Left lung (tissue), 10 donors: ENCODE data around the gene SGK2. TPM values are rescaled to one million over a fixed set of nuclear protein-coding genes. Genes with fewer than 3 reads are reported as not detected.
"Not testable (repeated sequence)": the region's sequence is repeated elsewhere in the genome, so short reads cannot be mapped to it uniquely, and the experiment has no call there.

Experiments used
- ATAC-seq: fragments of 200-7000 bp; cut with Tn5 transposase; one replicate; pipeline ENCODE4 v1.9.1; 2020; ENCODE audit warnings: moderate library complexity
- DNase-seq, 4 donors: peaks; one replicate each; pipeline ENCODE4 v3.0.0-alpha.2; 2013 to 2020
- H3K27ac ChIP-seq, 2 donors: fragments of 200-600 bp; sonication (generic) in 1 of 2; one replicate each; pipeline versions ENCODE4 v1.5.0 to v1.8.0; 2020 to 2021
- H3K27me3 ChIP-seq, 2 donors: fragments of 200-600 bp; sonication (generic) in 1 of 2; one replicate each; pipeline versions ENCODE4 v1.5.0 to v1.8.0; 2020 to 2021
- H3K36me3 ChIP-seq, 2 donors: fragments of 200-600 bp; sonication (generic) in 1 of 2; one replicate each; pipeline versions ENCODE4 v1.5.0 to v1.8.0; 2020 to 2021
- H3K4me1 ChIP-seq, 2 donors: fragments of 200-600 bp; one replicate each; pipeline ENCODE4 v1.8.0; 2021
- H3K4me3 ChIP-seq, 2 donors: fragments of 200-600 bp; sonication (generic) in 1 of 2; one replicate each; pipeline versions ENCODE4 v1.5.0 to v1.8.0; 2020 to 2021; ENCODE audit warnings: mild to moderate bottlenecking in 1 of 2
- H3K9me3 ChIP-seq, 2 donors: fragments of 200-600 bp; sonication (generic) in 1 of 2; one replicate each; pipeline versions ENCODE4 v1.5.0 to v1.8.0; 2020 to 2021
- intact Hi-C, 2 donors: fragments of 100-400 bp; cut with DNase I; formaldehyde crosslinking; loops; one replicate each; pipeline versions ENCODE4 v1.11.2 to v1.14.2; 2022
- polyA plus RNA-seq, 6 donors: library from polyadenylated mRNA; unstranded; fragments of 120-200 nt; gene quantifications; one replicate each; pipeline ENCODE4 v1.2.1, GENCODE V29; 2013; ENCODE audit not compliant: insufficient read length in 6 of 6
- total RNA-seq, 2 donors: library from RNA; stranded (reverse); fragmentation: NEBNext Ultra II Directional; extraction: Animal tissue kit (Norgen Biotek cat#: 25700); gene quantifications; one replicate each; pipeline ENCODE4 v1.2.1, GENCODE V29; 2021
- TF ChIP-seq, protein P1 (sequence below), 2 donors: fragments of 200-600 bp; sonication (generic) in 1 of 2; IDR thresholded peaks; one replicate each; pipeline versions ENCODE4 v1.5.0 to v1.8.0; 2021; ENCODE audit warnings: antibody characterized with exemption in 2 of 2
- donor health status: DM: no; HTN: yes; CAD: no.
- donor health status: DM: no; HTN: no; CAD: no.

SGK2 gene
- total and polyA plus RNA-seq, 8 donors: 0.39 to 13.2 (median 10.4) TPM

DNA sequence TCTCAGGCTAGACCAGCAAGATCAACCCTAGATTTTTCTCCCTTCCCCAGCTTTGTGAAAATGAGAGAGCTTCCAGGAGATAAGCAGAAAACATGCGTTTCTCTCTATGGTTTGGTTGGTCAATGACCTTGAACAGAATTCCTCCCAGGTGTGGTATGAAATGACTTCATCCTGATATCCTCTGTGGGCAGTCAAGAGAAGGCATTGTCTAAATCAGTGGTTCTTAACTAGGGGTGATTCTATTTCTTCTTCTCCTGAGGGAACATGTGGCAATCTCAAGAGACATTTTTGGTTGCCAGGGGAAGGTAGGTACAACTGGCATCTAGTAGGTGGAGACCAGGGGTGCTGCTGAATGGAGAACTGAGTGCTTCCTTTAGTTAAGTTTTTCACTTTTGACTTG is 44.3 kb downstream of the SGK2 start:
- Histone ChIP-seq H3K9me3 (no peaks in the 10 kb centered on the region), H3K4me3 (no peak overlapping the region), H3K36me3 (peaks cover 0 to 42% of the 10 kb centered on the region in 2 donors), H3K27me3 (no peaks in the 10 kb centered on the region), H3K27ac (no peak overlapping the region), H3K4me1 (no peaks in the 10 kb centered on the region)
- TF ChIP-seq, protein P1, sequence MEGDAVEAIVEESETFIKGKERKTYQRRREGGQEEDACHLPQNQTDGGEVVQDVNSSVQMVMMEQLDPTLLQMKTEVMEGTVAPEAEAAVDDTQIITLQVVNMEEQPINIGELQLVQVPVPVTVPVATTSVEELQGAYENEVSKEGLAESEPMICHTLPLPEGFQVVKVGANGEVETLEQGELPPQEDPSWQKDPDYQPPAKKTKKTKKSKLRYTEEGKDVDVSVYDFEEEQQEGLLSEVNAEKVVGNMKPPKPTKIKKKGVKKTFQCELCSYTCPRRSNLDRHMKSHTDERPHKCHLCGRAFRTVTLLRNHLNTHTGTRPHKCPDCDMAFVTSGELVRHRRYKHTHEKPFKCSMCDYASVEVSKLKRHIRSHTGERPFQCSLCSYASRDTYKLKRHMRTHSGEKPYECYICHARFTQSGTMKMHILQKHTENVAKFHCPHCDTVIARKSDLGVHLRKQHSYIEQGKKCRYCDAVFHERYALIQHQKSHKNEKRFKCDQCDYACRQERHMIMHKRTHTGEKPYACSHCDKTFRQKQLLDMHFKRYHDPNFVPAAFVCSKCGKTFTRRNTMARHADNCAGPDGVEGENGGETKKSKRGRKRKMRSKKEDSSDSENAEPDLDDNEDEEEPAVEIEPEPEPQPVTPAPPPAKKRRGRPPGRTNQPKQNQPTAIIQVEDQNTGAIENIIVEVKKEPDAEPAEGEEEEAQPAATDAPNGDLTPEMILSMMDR (IDR thresholded peaks at IDR 0.05): no peak
- ATAC-seq (no peak), DNase-seq (no peak)
- intact Hi-C loops: no loop called here

DNA sequence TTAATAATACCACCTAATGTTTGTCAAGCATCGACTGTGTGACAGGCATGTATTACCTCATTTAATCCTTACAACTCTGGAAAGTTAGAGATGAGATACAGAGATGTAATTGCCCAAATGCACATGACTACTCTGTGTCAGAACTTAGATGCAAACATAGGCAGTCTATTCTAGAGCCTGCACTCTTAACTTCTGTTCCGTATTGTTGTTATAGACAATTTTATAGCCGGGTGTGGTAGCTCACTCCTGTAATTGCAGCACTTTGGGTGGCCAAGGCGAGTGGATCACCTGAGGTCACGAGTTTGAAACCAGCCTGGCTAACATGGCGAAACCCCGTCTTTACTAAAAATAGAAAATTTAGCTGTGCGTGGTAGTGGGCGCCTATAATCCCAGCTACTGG is 46.9 kb downstream of the SGK2 start:
- Histone ChIP-seq H3K4me1 (no peaks in the 10 kb centered on the region), H3K27me3 (no peaks in the 10 kb centered on the region), H3K4me3 (no peak overlapping the region), H3K27ac (no peak overlapping the region), H3K9me3 (no peaks in the 10 kb centered on the region), H3K36me3 (peaks cover 0 to 28% of the 10 kb centered on the region in 2 donors)
- DNase-seq (no peak), ATAC-seq (no peak)
- TF ChIP-seq, protein P1 (IDR thresholded peaks at IDR 0.05): no peak
- intact Hi-C loops: no loop called here

DNA sequence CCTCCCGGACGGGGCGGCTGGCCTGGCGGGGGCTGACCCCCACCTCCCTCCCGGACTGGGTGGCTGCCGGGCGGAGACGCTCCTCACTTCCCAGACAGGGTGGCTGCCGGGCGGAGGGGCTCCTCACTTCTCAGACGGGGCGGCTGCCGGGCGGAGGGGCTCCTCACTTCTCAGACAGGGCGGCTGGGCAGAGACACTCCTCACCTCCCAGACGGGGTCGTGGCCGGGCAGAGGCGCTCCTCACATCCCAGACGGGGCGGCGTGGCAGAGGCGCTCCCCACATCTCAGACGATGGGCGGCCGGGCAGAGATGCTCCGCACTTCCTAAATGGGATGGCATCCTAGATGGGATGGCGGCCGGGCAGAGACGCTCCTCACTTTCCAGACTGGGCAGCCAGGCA is 48.5 kb downstream of the SGK2 start:
- ATAC-seq, H3K27me3 ChIP-seq, intact Hi-C loops: not testable (repeated sequence)

DNA sequence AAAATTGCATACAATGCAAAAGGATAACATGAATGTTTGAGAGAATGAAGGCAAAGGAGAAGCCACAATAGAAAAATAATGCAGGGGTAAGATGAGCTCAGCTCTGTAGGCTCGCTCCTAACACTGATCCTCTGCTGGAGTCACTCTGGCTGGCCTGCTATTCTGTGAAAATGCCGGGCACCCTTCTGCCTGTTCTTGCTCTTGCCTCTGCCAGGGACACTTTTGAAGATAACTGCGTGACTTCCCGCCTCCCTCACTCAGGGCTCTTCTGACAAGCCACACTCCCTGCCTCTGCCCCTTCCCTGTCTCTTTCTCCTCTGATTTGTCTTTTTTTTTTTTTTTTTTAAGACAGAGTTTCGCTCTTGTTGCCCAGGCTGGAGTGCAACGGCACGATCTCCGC is 72.8 kb downstream of the SGK2 start:
- no peaks in the 10 kb centered on the region for H3K9me3 ChIP-seq
- H3K27ac ChIP-seq: no peak overlapping the region
- H3K36me3 ChIP-seq: peaks cover 0 to 64% of the 10 kb centered on the region in 2 donors
- DNase-seq: no peak
- H3K4me1 ChIP-seq: no peaks in the 10 kb centered on the region
- H3K27me3 ChIP-seq: no peaks in the 10 kb centered on the region
- no peak overlapping the region for H3K4me3 ChIP-seq
- no peak for ATAC-seq
- TF ChIP-seq, protein P1 (IDR thresholded peaks at IDR 0.05): no peak
- intact Hi-C loops: no loop called here

More for the DNA sequence above, 48.5 kb downstream of the SGK2 start:
- not testable (repeated sequence) for H3K4me1 ChIP-seq, H3K4me3 ChIP-seq, DNase-seq, H3K27ac ChIP-seq, H3K9me3 ChIP-seq
- H3K36me3 ChIP-seq: peaks cover 0 to 28% of the 10 kb centered on the region in 2 donors

Other genes starting within 250 kb of the SGK2 start
- 100 to 1,000 TPM; 134 to 145 TPM for gene SRSF6, start 101.1 kb upstream of the SGK2 start, total RNA-seq
- gene SRSF6, start 101.1 kb upstream of the SGK2 start, polyA plus RNA-seq: 100 to 1,000 TPM; 307 to 424 (median 391) TPM
- 1 to 10 TPM; 8.1 to 8.7 TPM for gene L3MBTL1, start 51.3 kb upstream of the SGK2 start, total RNA-seq
- gene L3MBTL1, start 51.3 kb upstream of the SGK2 start, polyA plus RNA-seq: 10 to 100 TPM; 14.3 to 25.4 (median 20.4) TPM
- 10 to 100 TPM; 19.4 to 20.8 TPM for gene IFT52, start 31.9 kb downstream of the SGK2 start, total RNA-seq
- 10 to 100 TPM; 64.0 to 81.2 (median 75.3) TPM for gene IFT52, start 31.9 kb downstream of the SGK2 start, polyA plus RNA-seq
- gene MYBL2, start 108.1 kb downstream of the SGK2 start, total RNA-seq: 10 to 100 TPM in 1 of 2 donors, 1 to 10 TPM in 1; 6.1 to 10.5 TPM
- gene MYBL2, start 108.1 kb downstream of the SGK2 start, polyA plus RNA-seq: 10 to 100 TPM; 15.5 to 37.5 (median 22.7) TPM
- not detected for gene GTSF1L, start 168.0 kb downstream of the SGK2 start, total RNA-seq
- gene GTSF1L, start 168.0 kb downstream of the SGK2 start, polyA plus RNA-seq: not detected